D721Med (cell line): ENCODE measurements around the gene LHFPL5.

Experiments used
- DNase-seq: peaks from one replicate; pipeline ENCODE4 v3.0.0; 2011; ENCODE audit warnings: low spot score; ENCODE audit not compliant: insufficient read length
- FAIRE-seq: peaks from 2 replicates; lab custom pipeline; 2011; peaks lifted over from hg19 to GRCh38; lab: Jason Lieb, UNC
- TF ChIP-seq, protein P1 (sequence below): IDR thresholded peaks from 2 replicates; pipeline ENCODE4 v1.5.1; 2012; ENCODE audit warnings: mild to moderate bottlenecking, control low read depth; ENCODE audit not compliant: insufficient read depth; ENCODE audit errors: missing control alignments

The LHFPL5 gene

GRCh38 chr6:35829306-35829705, 24.2 kb downstream of the LHFPL5 start:
- FAIRE-seq (no peak), DNase-seq (no peak)
- TF ChIP-seq, protein P1, sequence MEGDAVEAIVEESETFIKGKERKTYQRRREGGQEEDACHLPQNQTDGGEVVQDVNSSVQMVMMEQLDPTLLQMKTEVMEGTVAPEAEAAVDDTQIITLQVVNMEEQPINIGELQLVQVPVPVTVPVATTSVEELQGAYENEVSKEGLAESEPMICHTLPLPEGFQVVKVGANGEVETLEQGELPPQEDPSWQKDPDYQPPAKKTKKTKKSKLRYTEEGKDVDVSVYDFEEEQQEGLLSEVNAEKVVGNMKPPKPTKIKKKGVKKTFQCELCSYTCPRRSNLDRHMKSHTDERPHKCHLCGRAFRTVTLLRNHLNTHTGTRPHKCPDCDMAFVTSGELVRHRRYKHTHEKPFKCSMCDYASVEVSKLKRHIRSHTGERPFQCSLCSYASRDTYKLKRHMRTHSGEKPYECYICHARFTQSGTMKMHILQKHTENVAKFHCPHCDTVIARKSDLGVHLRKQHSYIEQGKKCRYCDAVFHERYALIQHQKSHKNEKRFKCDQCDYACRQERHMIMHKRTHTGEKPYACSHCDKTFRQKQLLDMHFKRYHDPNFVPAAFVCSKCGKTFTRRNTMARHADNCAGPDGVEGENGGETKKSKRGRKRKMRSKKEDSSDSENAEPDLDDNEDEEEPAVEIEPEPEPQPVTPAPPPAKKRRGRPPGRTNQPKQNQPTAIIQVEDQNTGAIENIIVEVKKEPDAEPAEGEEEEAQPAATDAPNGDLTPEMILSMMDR: no peak

GRCh38 chr6:35831257-35832007, 26.3 kb downstream of the LHFPL5 start:
- TF ChIP-seq, protein P1: no peak
- DNase-seq: no peak
- no peak for FAIRE-seq

- TF ChIP-seq, protein P1: no peak
- FAIRE-seq: no peak
- DNase-seq: no peak
These were observed 28.4 kb downstream of the LHFPL5 start for GRCh38 chr6:35833536-35833935.

DNA sequence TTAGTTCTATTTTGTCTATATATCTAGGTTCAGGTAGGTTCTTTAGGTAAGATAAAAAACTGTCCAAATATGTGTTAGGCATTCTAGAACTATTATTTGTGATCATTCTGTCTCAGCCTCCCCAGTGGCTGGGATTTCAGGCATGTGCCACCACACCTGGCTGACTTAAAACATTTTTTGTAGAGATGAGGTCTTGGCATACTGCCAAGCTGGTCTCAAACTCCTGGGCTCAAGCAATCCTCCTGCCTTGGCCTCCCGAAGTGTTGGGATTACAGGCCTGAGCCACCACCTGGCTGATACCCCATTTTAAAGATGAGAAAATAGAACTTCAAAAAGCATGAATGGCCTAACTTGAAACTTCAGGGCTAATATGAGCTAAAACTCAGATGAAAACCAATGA, 33.9 kb downstream of the LHFPL5 start:
- FAIRE-seq (no peak), DNase-seq (no peak)
- TF ChIP-seq, protein P1: no peak

DNA sequence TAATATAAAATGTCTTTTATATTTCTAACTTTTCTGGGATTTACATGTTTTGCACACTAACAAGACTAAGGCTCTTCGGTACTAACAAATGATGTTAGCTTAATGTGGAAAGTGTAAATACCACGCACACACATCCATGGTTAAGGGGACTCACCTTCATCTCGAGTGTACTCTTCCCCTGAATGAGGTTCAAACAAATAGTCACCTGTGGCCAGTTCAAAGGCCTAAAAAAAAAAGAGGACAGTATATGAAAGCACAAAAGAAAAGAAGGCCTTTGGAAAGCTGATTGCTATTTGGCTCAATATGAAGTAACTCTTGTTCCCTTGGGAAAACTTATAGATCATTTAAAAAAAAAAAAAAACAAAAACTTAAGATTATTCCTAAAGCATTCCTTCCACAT, 37.2 kb downstream of the LHFPL5 start:
- TF ChIP-seq, protein P1: no peak
- FAIRE-seq (no peak), DNase-seq (no peak)

- FAIRE-seq (no peak), DNase-seq (no peak)
- TF ChIP-seq, protein P1: no peak
These were observed 39.1 kb downstream of the LHFPL5 start for GRCh38 chr6:35844290-35844689.

DNA sequence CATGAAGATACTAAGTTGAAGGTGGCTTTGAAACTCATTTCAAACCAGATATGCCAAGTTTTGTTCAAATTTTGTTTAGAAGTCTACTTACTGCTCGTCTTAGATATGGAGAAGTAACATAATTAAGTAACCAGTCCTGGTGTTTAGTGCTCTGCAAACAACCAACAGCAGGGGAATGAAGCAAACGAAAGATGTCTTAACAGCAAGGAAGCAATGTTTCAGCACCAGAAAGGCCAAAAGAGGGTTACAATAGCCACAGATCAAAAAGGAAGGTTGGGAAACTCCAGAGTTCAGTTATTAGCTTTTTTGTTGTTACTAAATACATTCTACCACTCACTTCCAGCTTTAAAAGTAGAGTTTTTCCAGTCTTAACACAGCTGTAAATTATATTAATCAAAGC, 45.1 kb downstream of the LHFPL5 start:
- FAIRE-seq (no peak), DNase-seq (no peak)
- TF ChIP-seq, protein P1: no peak
